Upper lobe of left lung (tissue), 6 donors: ENCODE results near the gene FRMPD1. TPM values are rescaled to one million over a fixed set of nuclear protein-coding genes. Genes with fewer than 3 reads are reported as not detected.

Experiments
- ATAC-seq, 2 donors: fragments of 200-7000 bp; cut with Tn5 transposase; one replicate each; pipeline ENCODE4 v1.9.1; 2022; ENCODE audit warnings: mild to moderate bottlenecking in 2 of 2, moderate library complexity in 2 of 2; ENCODE audit not compliant: low FRiP score in 2 of 2
- DNase-seq, 2 donors: peaks; one replicate each; pipeline ENCODE4 v3.0.0-alpha.2; 2019 to 2020
- H3K27ac ChIP-seq, 4 donors: fragments of 200-600 bp; sonication (generic); one replicate each; pipeline ENCODE4 v1.5.1; 2016 to 2019
- H3K27me3 ChIP-seq, 4 donors: fragments of 200-600 bp; sonication (generic); one replicate each; pipeline ENCODE4 v1.5.1; 2017 to 2019
- H3K36me3 ChIP-seq, 4 donors: fragments of 200-600 bp; sonication (generic); one replicate each; pipeline ENCODE4 v1.5.1; 2016 to 2019
- H3K4me1 ChIP-seq, 4 donors: fragments of 200-600 bp; sonication (generic); one replicate each; pipeline ENCODE4 v1.5.1; 2018 to 2019
- H3K4me3 ChIP-seq, 4 donors: fragments of 200-600 bp; sonication (generic); one replicate each; pipeline ENCODE4 v1.5.1; 2017 to 2019; ENCODE audit warnings: mild to moderate bottlenecking in 2 of 4, moderate library complexity in 1 of 4
- H3K9me3 ChIP-seq, 4 donors: fragments of 200-600 bp; sonication (generic); one replicate each; pipeline ENCODE4 v1.5.1; 2018 to 2019
- CTCF ChIP-seq, 6 experiments: fragments of 450-650 bp in 4 of 6; fragments of 200-600 bp in 2 of 6; sonication (generic) in 2 of 6; IDR thresholded peaks; one replicate each; pipeline ENCODE4 v1.5.1; 2016 to 2019; ENCODE audit warnings: antibody characterized with exemption in 6 of 6
- EP300 ChIP-seq, 4 donors: sonication (generic); formaldehyde crosslinking; IDR thresholded peaks; one replicate each; pipeline ENCODE4 v1.5.1; 2017; ENCODE audit warnings: antibody characterized with exemption in 4 of 4, control low read depth in 2 of 4
- POLR2A ChIP-seq, 4 donors: fragments of 450-650 bp; IDR thresholded peaks; one replicate each; pipeline ENCODE4 v1.5.1; 2016 to 2017; ENCODE audit warnings: antibody characterized with exemption in 4 of 4, mild to moderate bottlenecking in 2 of 4
- POLR2AphosphoS5 ChIP-seq, 2 donors: sonication (generic); formaldehyde crosslinking; IDR thresholded peaks; one replicate each; pipeline ENCODE4 v1.5.1; 2017; ENCODE audit warnings: antibody characterized with exemption in 2 of 2
- WGBS, 2 donors: methylation state at CpG; one replicate each; pipeline ENCODE4 v1.1.5; 2017 to 2018; 5-methylcytosine and 5-hydroxymethylcytosine counted together
- total RNA-seq, 6 donors: library from RNA; depleted of rRNA in 4 of 6; stranded (reverse); fragments of >200 nt in 4 of 6; gene quantifications; one replicate each; pipeline versions ENCODE4 v1.1.0 to v1.2.1, GENCODE V29; 2016 to 2021
- donor health status: DM: no; HTN: no; CAD: no; lungs with moderate emphysema.
- donor health status: DM: no; HTN: yes; CAD: no; lungs with severe emphysema.

The FRMPD1 gene
- total RNA-seq, 6 donors from 2014 or later, result under 0.01 to 0.39 (median 0.17) TPM; not detected in 1

DNA sequence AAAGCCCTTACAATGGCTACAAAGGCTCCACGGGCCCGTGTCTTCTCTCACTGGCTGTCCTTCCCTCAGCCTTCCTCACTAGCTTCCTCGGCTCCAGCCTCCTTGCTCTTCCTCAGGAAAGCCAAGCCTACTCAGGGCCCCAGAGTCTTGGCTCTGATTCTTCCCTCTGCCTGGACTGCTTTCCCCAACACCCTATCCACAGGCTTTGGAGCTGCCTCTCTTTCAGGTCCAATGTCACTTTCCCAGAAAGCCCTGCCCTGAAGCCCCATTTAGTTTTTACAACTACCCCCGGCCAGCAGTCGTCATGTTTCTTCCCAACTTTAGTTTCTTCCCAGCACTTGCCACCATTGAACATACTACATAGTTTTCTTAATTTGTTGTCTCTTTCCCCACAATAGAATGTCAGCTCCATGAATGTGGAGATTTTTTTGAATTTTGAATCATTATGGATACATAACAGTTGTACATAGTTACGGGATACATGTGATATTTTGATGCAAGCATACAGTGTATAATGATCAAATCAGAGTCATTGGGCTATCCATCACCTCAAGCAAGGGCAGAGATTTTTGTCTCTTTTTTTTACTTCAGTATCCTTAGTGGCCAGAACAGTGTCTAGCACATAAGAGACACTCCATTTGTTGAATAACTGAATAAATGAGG, 40.9 kb upstream of the FRMPD1 start:
- H3K9me3 ChIP-seq, result no peaks in the 10 kb centered on the region
- no peaks in the 10 kb centered on the region for H3K4me1 ChIP-seq
- no peaks in the 10 kb centered on the region for H3K36me3 ChIP-seq
- no peak overlapping the region for H3K27ac ChIP-seq
- no peak overlapping the region for H3K4me3 ChIP-seq
- H3K27me3 ChIP-seq, result no peaks in the 10 kb centered on the region
- ATAC-seq (no peak), DNase-seq (no peak)
- 66 to 70% methylated on average over 6 of the region's 6 CpGs for WGBS, 2 donors
- TF ChIP-seq EP300 (IDR thresholded peaks at IDR 0.05) (no peak), POLR2AphosphoS5 (IDR thresholded peaks at IDR 0.05) (no peak), POLR2A (IDR thresholded peaks at IDR 0.05) (no peak), CTCF (IDR thresholded peaks at IDR 0.05) (no peak)

- WGBS, 2 donors, result 75% methylated on average over 6 of the region's 6 CpGs
- H3K27me3 ChIP-seq, result no peaks in the 10 kb centered on the region
- DNase-seq, result no peak
- no peaks in the 10 kb centered on the region for H3K9me3 ChIP-seq
- no peak overlapping the region for H3K27ac ChIP-seq
- no peak overlapping the region for H3K4me3 ChIP-seq
- H3K4me1 ChIP-seq, result no peaks in the 10 kb centered on the region
- no peaks in the 10 kb centered on the region for H3K36me3 ChIP-seq
- no peak for ATAC-seq
- TF ChIP-seq POLR2AphosphoS5 (IDR thresholded peaks at IDR 0.05) (no peak), CTCF (IDR thresholded peaks at IDR 0.05) (no peak), EP300 (IDR thresholded peaks at IDR 0.05) (no peak), POLR2A (IDR thresholded peaks at IDR 0.05) (no peak)
Observed at GRCh38 chr9:37611014-37611413, 39.7 kb upstream of the FRMPD1 start.

- DNase-seq, result no peak
- no peaks in the 10 kb centered on the region for H3K36me3 ChIP-seq
- H3K4me1 ChIP-seq, result no peaks in the 10 kb centered on the region
- no peak overlapping the region for H3K4me3 ChIP-seq
- no peaks in the 10 kb centered on the region for H3K27me3 ChIP-seq
- WGBS, 2 donors, result 43 to 77% methylated on average over 1 of the region's 1 CpG
- no peaks in the 10 kb centered on the region for H3K9me3 ChIP-seq
- no peak for ATAC-seq
- H3K27ac ChIP-seq, result no peak overlapping the region
- TF ChIP-seq CTCF (IDR thresholded peaks at IDR 0.05) (no peak), EP300 (IDR thresholded peaks at IDR 0.05) (no peak), POLR2A (IDR thresholded peaks at IDR 0.05) (no peak), POLR2AphosphoS5 (IDR thresholded peaks at IDR 0.05) (no peak)
Observed at GRCh38 chr9:37611961-37612360, 38.8 kb upstream of the FRMPD1 start.

- no peak overlapping the region for H3K4me3 ChIP-seq
- no peak for TF ChIP-seq CTCF (IDR thresholded peaks at IDR 0.05)
- TF ChIP-seq POLR2A (IDR thresholded peaks at IDR 0.05), result no peak
- no peak for TF ChIP-seq POLR2AphosphoS5 (IDR thresholded peaks at IDR 0.05)
- no peak for TF ChIP-seq EP300 (IDR thresholded peaks at IDR 0.05)
- H3K27me3 ChIP-seq, result no peaks in the 10 kb centered on the region
- H3K27ac ChIP-seq, result no peak overlapping the region
- WGBS, 2 donors, result 83 to 93% methylated on average over 2 of the region's 2 CpGs
- no peaks in the 10 kb centered on the region for H3K9me3 ChIP-seq
- no peaks in the 10 kb centered on the region for H3K4me1 ChIP-seq
- DNase-seq (no peak), ATAC-seq (no peak)
- no peaks in the 10 kb centered on the region for H3K36me3 ChIP-seq
Observed at GRCh38 chr9:37617161-37617560, 33.6 kb upstream of the FRMPD1 start.

- Histone ChIP-seq H3K27me3 (no peaks in the 10 kb centered on the region), H3K9me3 (no peaks in the 10 kb centered on the region), H3K27ac (no peak overlapping the region), H3K36me3 (no peaks in the 10 kb centered on the region), H3K4me1 (no peaks in the 10 kb centered on the region), H3K4me3 (no peak overlapping the region)
- 32 to 41% methylated on average over 4 of the region's 4 CpGs for WGBS, 2 donors
- no peak for ATAC-seq
- no peak for DNase-seq
- no peak for TF ChIP-seq POLR2A (IDR thresholded peaks at IDR 0.05)
- no peak for TF ChIP-seq CTCF (IDR thresholded peaks at IDR 0.05)
- no peak for TF ChIP-seq EP300 (IDR thresholded peaks at IDR 0.05)
- TF ChIP-seq POLR2AphosphoS5 (IDR thresholded peaks at IDR 0.05), result no peak
Observed at GRCh38 chr9:37617832-37618231, 32.9 kb upstream of the FRMPD1 start.
